ENCODE results near the gene STON2.

STON2 gene

GRCh38 chr14:81418057-81418790, 18.1 kb upstream of the STON2 start:
- H3K27ac ChIP-seq (ENCODE audit: low read depth, low read length): no peak overlapping the region
- WGBS: 98% methylated on average over 3 of the region's 3 CpGs
- H3K9me3 ChIP-seq (ENCODE audit: insufficient read depth, low read depth, low read length): peaks cover 5% of the 10 kb centered on the region; the same call in 1 of the 2 replicates
- no peaks in the 10 kb centered on the region for H3K27me3 ChIP-seq (ENCODE audit: insufficient read depth, low read length)
- H3K4me1 ChIP-seq (ENCODE audit: insufficient read depth, low read length): no peaks in the 10 kb centered on the region
- H3K36me3 ChIP-seq (ENCODE audit: insufficient read depth, low read length): peaks cover 6% of the 10 kb centered on the region; the same call in 1 of the 2 replicates
- no peak overlapping the region for H3K4me3 ChIP-seq (ENCODE audit: low read length)
- H3K9ac ChIP-seq (ENCODE audit: low read depth, low read length): no peak overlapping the region

GRCh38 chr14:81416981-81417380, 16.9 kb upstream of the STON2 start:
- no peaks in the 10 kb centered on the region for H3K27me3 ChIP-seq (ENCODE audit: insufficient read depth, low read length)
- no peak overlapping the region for H3K4me3 ChIP-seq (ENCODE audit: low read length)
- H3K9ac ChIP-seq (ENCODE audit: low read depth, low read length): no peak overlapping the region
- WGBS: 73% methylated on average over 6 of the region's 7 CpGs
- no peaks in the 10 kb centered on the region for H3K4me1 ChIP-seq (ENCODE audit: insufficient read depth, low read length)
- H3K9me3 ChIP-seq (ENCODE audit: insufficient read depth, low read depth, low read length): peaks cover 5% of the 10 kb centered on the region; the same call in 1 of the 2 replicates
- no peak overlapping the region for H3K27ac ChIP-seq (ENCODE audit: low read depth, low read length)
- peaks cover 3% of the 10 kb centered on the region; the same call in 1 of the 2 replicates for H3K36me3 ChIP-seq (ENCODE audit: insufficient read depth, low read length)

- H3K4me3 ChIP-seq (ENCODE audit: low read length): no peak overlapping the region
- H3K9me3 ChIP-seq (ENCODE audit: insufficient read depth, low read depth, low read length): peaks cover 5% of the 10 kb centered on the region; the same call in 1 of the 2 replicates
- H3K27me3 ChIP-seq (ENCODE audit: insufficient read depth, low read length): no peaks in the 10 kb centered on the region
- H3K36me3 ChIP-seq (ENCODE audit: insufficient read depth, low read length): peaks cover 3% of the 10 kb centered on the region; the same call in 1 of the 2 replicates
- no peaks in the 10 kb centered on the region for H3K4me1 ChIP-seq (ENCODE audit: insufficient read depth, low read length)
- no peak overlapping the region for H3K9ac ChIP-seq (ENCODE audit: low read depth, low read length)
- no peak overlapping the region for H3K27ac ChIP-seq (ENCODE audit: low read depth, low read length)
- WGBS: 92% methylated on average over 8 of the region's 8 CpGs
Observed at GRCh38 chr14:81416194-81416952, 16.2 kb upstream of the STON2 start.

DNA sequence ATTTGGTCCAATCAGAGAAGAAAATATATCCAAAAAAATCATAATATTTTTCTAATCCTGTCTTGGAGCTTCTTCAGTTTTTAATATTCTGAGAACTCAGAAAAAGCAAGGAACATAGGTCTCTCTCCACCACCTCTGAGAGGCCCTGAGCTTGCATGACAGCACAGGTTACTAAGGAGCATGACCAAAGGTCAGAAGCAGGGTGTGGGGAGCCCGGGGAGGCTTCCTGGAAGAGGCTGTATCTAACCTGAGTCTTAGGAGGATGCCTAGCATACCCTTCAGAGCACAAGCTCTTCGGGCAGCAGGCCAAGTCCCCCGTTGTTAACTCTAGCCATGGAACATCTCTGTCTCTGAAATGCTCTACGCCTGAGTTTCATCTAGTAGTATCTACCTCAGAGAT, 15.7 kb upstream of the STON2 start:
- H3K27ac ChIP-seq (ENCODE audit: low read depth, low read length): no peak overlapping the region
- H3K9me3 ChIP-seq (ENCODE audit: insufficient read depth, low read depth, low read length): peaks cover 5% of the 10 kb centered on the region; the same call in 1 of the 2 replicates
- H3K4me1 ChIP-seq (ENCODE audit: insufficient read depth, low read length): no peaks in the 10 kb centered on the region
- no peak overlapping the region for H3K4me3 ChIP-seq (ENCODE audit: low read length)
- H3K36me3 ChIP-seq (ENCODE audit: insufficient read depth, low read length): peaks cover 3% of the 10 kb centered on the region; the same call in 1 of the 2 replicates
- WGBS: 93% methylated on average over 4 of the region's 4 CpGs
- no peak overlapping the region for H3K9ac ChIP-seq (ENCODE audit: low read depth, low read length)
- no peaks in the 10 kb centered on the region for H3K27me3 ChIP-seq (ENCODE audit: insufficient read depth, low read length)

- no peaks in the 10 kb centered on the region for H3K27me3 ChIP-seq (ENCODE audit: insufficient read depth, low read length)
- H3K27ac ChIP-seq (ENCODE audit: low read depth, low read length): no peak overlapping the region
- no peak overlapping the region for H3K9ac ChIP-seq (ENCODE audit: low read depth, low read length)
- no peaks in the 10 kb centered on the region for H3K4me1 ChIP-seq (ENCODE audit: insufficient read depth, low read length)
- no peaks in the 10 kb centered on the region for H3K36me3 ChIP-seq (ENCODE audit: insufficient read depth, low read length)
- H3K9me3 ChIP-seq (ENCODE audit: insufficient read depth, low read depth, low read length): peaks cover 5% of the 10 kb centered on the region; the same call in 1 of the 2 replicates
- no peak overlapping the region for H3K4me3 ChIP-seq (ENCODE audit: low read length)
- WGBS: 92% methylated on average over 4 of the region's 4 CpGs
Observed at GRCh38 chr14:81414123-81414522, 14.0 kb upstream of the STON2 start.

GRCh38 chr14:81412779-81413178, 12.7 kb upstream of the STON2 start:
- H3K27me3 ChIP-seq (ENCODE audit: insufficient read depth, low read length): no peaks in the 10 kb centered on the region
- no peak overlapping the region for H3K4me3 ChIP-seq (ENCODE audit: low read length)
- no peak overlapping the region for H3K9ac ChIP-seq (ENCODE audit: low read depth, low read length)
- H3K27ac ChIP-seq (ENCODE audit: low read depth, low read length): no peak overlapping the region
- 59% methylated on average over 19 of the region's 19 CpGs for WGBS
- no peaks in the 10 kb centered on the region for H3K9me3 ChIP-seq (ENCODE audit: insufficient read depth, low read depth, low read length)
- no peaks in the 10 kb centered on the region for H3K4me1 ChIP-seq (ENCODE audit: insufficient read depth, low read length)
- no peaks in the 10 kb centered on the region for H3K36me3 ChIP-seq (ENCODE audit: insufficient read depth, low read length)

GRCh38 chr14:81408595-81408994, 8.5 kb upstream of the STON2 start:
- no peak overlapping the region for H3K27ac ChIP-seq (ENCODE audit: low read depth, low read length)
- H3K9ac ChIP-seq (ENCODE audit: low read depth, low read length): no peak overlapping the region
- no peaks in the 10 kb centered on the region for H3K36me3 ChIP-seq (ENCODE audit: insufficient read depth, low read length)
- no peak overlapping the region for H3K4me3 ChIP-seq (ENCODE audit: low read length)
- no peaks in the 10 kb centered on the region for H3K27me3 ChIP-seq (ENCODE audit: insufficient read depth, low read length)
- 92% methylated on average over 1 of the region's 1 CpG for WGBS
- no peaks in the 10 kb centered on the region for H3K9me3 ChIP-seq (ENCODE audit: insufficient read depth, low read depth, low read length)
- no peaks in the 10 kb centered on the region for H3K4me1 ChIP-seq (ENCODE audit: insufficient read depth, low read length)

- H3K9ac ChIP-seq (ENCODE audit: low read depth, low read length): no peak overlapping the region
- no peaks in the 10 kb centered on the region for H3K36me3 ChIP-seq (ENCODE audit: insufficient read depth, low read length)
- no peak overlapping the region for H3K27ac ChIP-seq (ENCODE audit: low read depth, low read length)
- H3K4me1 ChIP-seq (ENCODE audit: insufficient read depth, low read length): no peaks in the 10 kb centered on the region
- WGBS: 63% methylated on average over 4 of the region's 4 CpGs
- no peaks in the 10 kb centered on the region for H3K27me3 ChIP-seq (ENCODE audit: insufficient read depth, low read length)
- H3K4me3 ChIP-seq (ENCODE audit: low read length): no peak overlapping the region
- no peaks in the 10 kb centered on the region for H3K9me3 ChIP-seq (ENCODE audit: insufficient read depth, low read depth, low read length)
Observed at GRCh38 chr14:81406863-81407262, 6.7 kb upstream of the STON2 start.

GRCh38 chr14:81402123-81402495, 2.0 kb upstream of the STON2 start:
- H3K4me3 ChIP-seq (ENCODE audit: low read length): no peak overlapping the region
- H3K36me3 ChIP-seq (ENCODE audit: insufficient read depth, low read length): peaks cover 12% of the 10 kb centered on the region
- H3K9ac ChIP-seq (ENCODE audit: low read depth, low read length): no peak overlapping the region
- no peaks in the 10 kb centered on the region for H3K27me3 ChIP-seq (ENCODE audit: insufficient read depth, low read length)
- H3K4me1 ChIP-seq (ENCODE audit: insufficient read depth, low read length): peaks cover 11% of the 10 kb centered on the region; the same call in 1 of the 2 replicates
- no peaks in the 10 kb centered on the region for H3K9me3 ChIP-seq (ENCODE audit: insufficient read depth, low read depth, low read length)
- WGBS: 96% methylated on average over 2 of the region's 2 CpGs
- no peak overlapping the region for H3K27ac ChIP-seq (ENCODE audit: low read depth, low read length)

DNA sequence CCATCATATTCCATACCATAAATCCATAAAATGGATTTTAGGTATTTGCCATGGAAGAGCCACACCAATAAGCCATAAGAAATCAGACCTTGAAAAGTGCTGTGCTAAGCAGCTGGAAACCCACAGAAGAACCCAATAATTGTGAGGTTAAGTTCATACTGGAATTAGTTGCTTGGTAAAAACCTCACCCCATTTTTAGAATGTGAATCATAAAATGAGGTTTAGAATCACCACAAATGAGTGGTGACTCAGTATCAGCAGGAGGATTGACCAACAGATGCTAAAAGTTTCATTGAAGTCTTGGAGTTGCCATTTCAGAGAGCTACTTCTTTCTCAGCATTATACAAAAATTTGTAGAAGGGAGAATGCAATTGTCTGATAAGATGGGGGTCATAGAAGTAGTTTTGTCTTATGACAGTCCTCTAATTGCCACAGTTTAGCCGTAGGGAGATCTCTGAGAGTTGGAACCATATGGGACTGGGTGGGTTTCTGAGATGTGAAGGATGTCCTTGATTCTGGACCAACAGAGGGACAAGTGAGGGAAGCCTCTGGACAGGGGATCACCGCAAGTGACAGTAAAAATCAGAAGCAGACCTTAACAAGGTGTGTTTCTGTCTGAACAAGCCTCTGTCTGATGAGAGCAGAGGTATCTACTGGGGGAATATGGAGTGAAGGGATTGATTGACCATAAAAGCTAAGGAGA, 1.4 kb upstream of the STON2 start:
- 92% methylated on average over 2 of the region's 2 CpGs for WGBS
- no peak overlapping the region for H3K9ac ChIP-seq (ENCODE audit: low read depth, low read length)
- H3K4me3 ChIP-seq (ENCODE audit: low read length): no peak overlapping the region
- peaks cover 12% of the 10 kb centered on the region for H3K36me3 ChIP-seq (ENCODE audit: insufficient read depth, low read length)
- no peak overlapping the region for H3K27ac ChIP-seq (ENCODE audit: low read depth, low read length)
- peaks cover 11% of the 10 kb centered on the region; the same call in 1 of the 2 replicates for H3K4me1 ChIP-seq (ENCODE audit: insufficient read depth, low read length)
- no peaks in the 10 kb centered on the region for H3K9me3 ChIP-seq (ENCODE audit: insufficient read depth, low read depth, low read length)
- H3K27me3 ChIP-seq (ENCODE audit: insufficient read depth, low read length): no peaks in the 10 kb centered on the region

GRCh38 chr14:81400852-81401251, 728 bp upstream of the STON2 start:
- no peaks in the 10 kb centered on the region for H3K9me3 ChIP-seq (ENCODE audit: insufficient read depth, low read depth, low read length)
- no peak overlapping the region for H3K4me3 ChIP-seq (ENCODE audit: low read length)
- peaks cover 11% of the 10 kb centered on the region; the same call in 1 of the 2 replicates for H3K4me1 ChIP-seq (ENCODE audit: insufficient read depth, low read length)
- no peak overlapping the region for H3K27ac ChIP-seq (ENCODE audit: low read depth, low read length)
- 86% methylated on average over 8 of the region's 8 CpGs for WGBS
- H3K9ac ChIP-seq (ENCODE audit: low read depth, low read length): no peak overlapping the region
- H3K36me3 ChIP-seq (ENCODE audit: insufficient read depth, low read length): peaks cover 19% of the 10 kb centered on the region
- no peaks in the 10 kb centered on the region for H3K27me3 ChIP-seq (ENCODE audit: insufficient read depth, low read length)

Measured in HUES64 (cell line).